Measurements from ENCODE around the gene LYVE1.

LYVE1 gene

GRCh38 chr11:10514709-10515108 lies 53.8 kb downstream of the LYVE1 start:
- Histone ChIP-seq H3K9me3 (ENCODE audit: insufficient read depth, low read length) (no peaks in the 10 kb centered on the region), H3K27ac (ENCODE audit: low read length) (no peak overlapping the region), H3K4me1 (ENCODE audit: low read length) (no peaks in the 10 kb centered on the region), H4K20me1 (ENCODE audit: insufficient read depth, low read length) (no peaks in the 10 kb centered on the region; the same call in 1 of the 2 replicates), H3K4me3 (ENCODE audit: low read length) (no peak overlapping the region), H3K9ac (ENCODE audit: low read length) (no peak overlapping the region), H3K79me2 (ENCODE audit: low read length) (no peaks in the 10 kb centered on the region), H3K27me3 (ENCODE audit: low read depth, low read length) (no peaks in the 10 kb centered on the region), H3K36me3 (replicated peaks; ENCODE audit: low read depth, low read length) (peaks cover 27% of the 10 kb centered on the region), H3K4me2 (ENCODE audit: low read length) (no peak overlapping the region), H2AFZ (ENCODE audit: low read depth, low read length) (no peak overlapping the region)
- TF ChIP-seq EZH2phosphoT487 (IDR thresholded peaks at IDR 0.05; ENCODE audit: low read depth) (no peak), CTCF (IDR thresholded peaks at IDR 0.05; ENCODE audit: low read depth, low read length) (no peak)

GRCh38 chr11:10514202-10514601 lies 54.3 kb downstream of the LYVE1 start:
- no peak overlapping the region for H3K27ac ChIP-seq (ENCODE audit: low read length)
- H2AFZ ChIP-seq (ENCODE audit: low read depth, low read length), result no peak overlapping the region
- no peaks in the 10 kb centered on the region for H3K79me2 ChIP-seq (ENCODE audit: low read length)
- peaks cover 23% of the 10 kb centered on the region for H3K36me3 ChIP-seq (replicated peaks; ENCODE audit: low read depth, low read length)
- no peaks in the 10 kb centered on the region; the same call in 1 of the 2 replicates for H4K20me1 ChIP-seq (ENCODE audit: insufficient read depth, low read length)
- no peak overlapping the region for H3K4me3 ChIP-seq (ENCODE audit: low read length)
- TF ChIP-seq EZH2phosphoT487 (IDR thresholded peaks at IDR 0.05; ENCODE audit: low read depth), result no peak
- peak; percentile 37 for TF ChIP-seq CTCF (IDR thresholded peaks at IDR 0.05; ENCODE audit: low read depth, low read length)
- no peaks in the 10 kb centered on the region for H3K27me3 ChIP-seq (ENCODE audit: low read depth, low read length)
- no peak overlapping the region for H3K4me2 ChIP-seq (ENCODE audit: low read length)
- H3K9ac ChIP-seq (ENCODE audit: low read length), result no peak overlapping the region
- no peaks in the 10 kb centered on the region for H3K4me1 ChIP-seq (ENCODE audit: low read length)
- H3K9me3 ChIP-seq (ENCODE audit: insufficient read depth, low read length), result no peaks in the 10 kb centered on the region

GRCh38 chr11:10511181-10511621 lies 57.3 kb downstream of the LYVE1 start:
- no peak overlapping the region for H2AFZ ChIP-seq (ENCODE audit: low read depth, low read length)
- H3K9me3 ChIP-seq (ENCODE audit: insufficient read depth, low read length), result no peaks in the 10 kb centered on the region
- no peak overlapping the region for H3K9ac ChIP-seq (ENCODE audit: low read length)
- no peaks in the 10 kb centered on the region for H3K79me2 ChIP-seq (ENCODE audit: low read length)
- no peak for TF ChIP-seq CTCF (IDR thresholded peaks at IDR 0.05; ENCODE audit: low read depth, low read length)
- no peak overlapping the region for H3K4me3 ChIP-seq (ENCODE audit: low read length)
- no peak overlapping the region for H3K27ac ChIP-seq (ENCODE audit: low read length)
- no peaks in the 10 kb centered on the region for H3K4me1 ChIP-seq (ENCODE audit: low read length)
- peaks cover 35% of the 10 kb centered on the region for H3K36me3 ChIP-seq (replicated peaks; ENCODE audit: low read depth, low read length)
- H4K20me1 ChIP-seq (ENCODE audit: insufficient read depth, low read length), result no peaks in the 10 kb centered on the region; the same call in 1 of the 2 replicates
- H3K27me3 ChIP-seq (ENCODE audit: low read depth, low read length), result no peaks in the 10 kb centered on the region
- H3K4me2 ChIP-seq (ENCODE audit: low read length), result no peak overlapping the region
